ENCODE measurements around the gene ABTB1.
A peak's percentile ranks its signal among the peaks of the same experiment; 100 is the strongest.

Gene ABTB1

DNA sequence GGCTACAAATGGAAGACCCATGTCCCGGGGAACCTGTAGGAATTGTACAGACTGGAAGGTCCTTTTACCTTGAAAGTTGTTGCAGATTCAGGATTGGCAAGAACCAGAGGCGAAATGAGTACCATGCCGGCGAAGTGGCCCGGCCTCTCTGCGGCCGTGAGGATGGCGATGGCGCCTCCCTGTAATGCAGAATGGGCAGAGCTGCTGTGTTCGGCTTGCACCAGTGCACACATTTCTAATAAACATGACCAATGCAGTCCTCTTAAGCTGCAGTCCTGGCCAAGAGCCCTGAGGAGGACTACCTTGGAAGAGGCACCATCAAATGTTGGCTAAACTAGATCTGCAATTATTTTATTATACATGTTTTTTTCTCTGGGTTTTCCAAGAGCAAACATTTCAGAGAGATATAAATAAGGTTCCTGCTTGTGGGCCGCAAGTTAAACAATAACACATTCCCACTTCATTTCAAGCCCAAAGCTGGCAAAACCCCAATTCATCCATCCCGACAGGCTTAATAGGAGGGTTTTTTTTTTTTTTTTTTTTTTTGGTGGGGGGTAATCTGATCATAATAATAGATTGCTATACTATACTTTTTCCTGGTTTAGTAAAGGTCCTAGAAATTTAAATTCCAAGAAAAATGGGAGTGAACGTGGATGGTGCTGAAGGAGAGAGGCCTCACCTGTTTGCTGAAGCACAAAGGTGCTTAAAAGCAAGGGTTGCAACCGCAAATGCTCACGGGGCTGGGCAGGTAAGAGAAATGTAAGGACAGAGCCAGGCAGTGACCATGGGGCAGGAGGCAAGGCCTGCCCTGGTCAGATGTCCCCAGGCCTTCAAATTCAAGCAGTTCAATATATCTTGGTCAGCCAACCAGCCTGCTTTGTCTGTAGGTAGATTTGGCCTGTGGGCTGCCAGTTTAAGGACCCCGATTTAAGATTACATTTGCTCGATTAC, 48.5 kb downstream of the ABTB1 start:
- TF ChIP-seq CTCF (IDR thresholded peaks at IDR 0.05; ENCODE audit: low read length, missing control alignments), result no peak
- DNase-seq (ENCODE audit: low read depth), result no peak
- no peak overlapping the region for H3K4me3 ChIP-seq (replicated peaks; ENCODE audit: low read depth, low read length)

GRCh38 chr3:127722091-127722784, 49.5 kb downstream of the ABTB1 start:
- DNase-seq (ENCODE audit: low read depth), result no peak
- H3K4me3 ChIP-seq (replicated peaks; ENCODE audit: low read depth, low read length), result no peak overlapping the region
- no peak for TF ChIP-seq CTCF (IDR thresholded peaks at IDR 0.05; ENCODE audit: low read length, missing control alignments)

DNA sequence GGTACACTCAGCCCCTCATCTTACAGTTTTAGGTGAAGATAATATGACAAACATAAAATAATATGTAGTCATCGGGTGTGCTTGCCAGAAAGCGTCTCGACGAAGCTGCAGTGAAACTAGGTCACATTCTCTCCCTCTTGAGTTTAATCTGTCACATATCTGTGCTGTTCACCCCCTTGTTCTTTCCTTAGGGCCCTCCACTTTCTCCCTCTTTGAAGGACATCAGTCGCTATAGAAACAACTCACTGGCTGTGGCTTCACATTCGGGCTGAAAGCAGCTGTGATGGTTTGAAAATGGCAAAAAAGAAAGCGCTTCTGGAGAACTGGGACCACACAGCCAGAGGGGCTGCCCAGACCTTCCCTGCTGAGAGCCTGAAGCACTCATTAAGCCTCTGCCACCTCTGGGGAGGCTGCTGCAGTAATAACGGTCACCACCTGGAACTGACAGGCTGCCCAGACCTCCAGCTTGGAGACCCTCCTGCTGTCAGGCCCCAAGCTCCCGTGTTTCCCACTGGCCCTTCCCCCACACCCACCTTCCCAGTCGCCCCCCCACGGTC, 50.3 kb downstream of the ABTB1 start:
- no peak overlapping the region for H3K4me3 ChIP-seq (replicated peaks; ENCODE audit: low read depth, low read length)
- TF ChIP-seq CTCF (IDR thresholded peaks at IDR 0.05; ENCODE audit: low read length, missing control alignments), result no peak
- no peak for DNase-seq (ENCODE audit: low read depth)

GRCh38 chr3:127726894-127727293, 54.1 kb downstream of the ABTB1 start:
- no peak overlapping the region for H3K4me3 ChIP-seq (replicated peaks; ENCODE audit: low read depth, low read length)
- TF ChIP-seq CTCF (IDR thresholded peaks at IDR 0.05; ENCODE audit: low read length, missing control alignments), result no peak
- DNase-seq (ENCODE audit: low read depth), result no peak

DNA sequence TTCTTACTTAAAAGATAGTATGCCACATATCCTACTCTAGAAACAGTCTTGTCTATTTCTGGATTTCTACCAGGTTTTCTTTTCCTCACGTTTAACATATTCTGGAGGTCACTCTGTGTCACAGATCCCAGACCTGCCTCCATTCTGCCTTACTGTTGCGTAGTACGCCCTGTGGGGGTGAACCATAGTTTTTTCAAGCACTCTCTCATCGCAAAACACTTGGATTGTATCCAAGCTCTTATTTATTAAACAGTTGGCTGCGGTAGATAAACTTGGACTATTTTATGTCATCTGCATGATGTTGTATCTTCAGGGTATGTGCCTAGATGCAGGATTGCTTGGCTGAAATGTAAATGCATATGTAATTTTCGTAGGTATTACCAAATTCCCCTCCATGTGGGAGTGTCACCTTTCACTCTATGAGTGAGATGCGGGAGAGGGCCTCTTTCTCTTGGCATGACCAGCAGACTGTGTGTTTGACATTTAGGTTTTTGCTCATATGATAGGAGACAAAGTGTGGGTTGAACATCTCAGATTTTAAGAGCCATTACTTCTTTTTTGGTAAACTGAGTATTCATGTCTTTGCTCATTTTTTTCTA, 55.8 kb downstream of the ABTB1 start:
- DNase-seq (ENCODE audit: low read depth), result no peak
- TF ChIP-seq CTCF (IDR thresholded peaks at IDR 0.05; ENCODE audit: low read length, missing control alignments), result no peak
- no peak overlapping the region for H3K4me3 ChIP-seq (replicated peaks; ENCODE audit: low read depth, low read length)

GRCh38 chr3:127729556-127730056, 56.9 kb downstream of the ABTB1 start:
- DNase-seq (ENCODE audit: low read depth), result peak; percentile 35
- TF ChIP-seq CTCF (IDR thresholded peaks at IDR 0.05; ENCODE audit: low read length, missing control alignments), result no peak
- no peak overlapping the region for H3K4me3 ChIP-seq (replicated peaks; ENCODE audit: low read depth, low read length)

Data from fibroblast of pulmonary artery (primary cell).